Measurements from ENCODE around the gene TRPM8. TPM values are rescaled to one million over a fixed set of nuclear protein-coding genes. Genes with fewer than 3 reads are reported as not detected.

TRPM8 gene
- total RNA-seq, 4 donors from 2014 or later = 0.35 TPM; not detected in 3

GRCh38 chr2:233980955-233981561, 63.9 kb downstream of the TRPM8 start:
- Histone ChIP-seq H3K4me3 (no peak overlapping the region), H3K36me3 (no peaks in the 10 kb centered on the region), H3K9me3 (no peaks in the 10 kb centered on the region), H3K27ac (no peak overlapping the region), H3K4me1 (no peaks in the 10 kb centered on the region), H3K27me3 (no peaks in the 10 kb centered on the region)
- intact Hi-C loops (cut with DNase I; ENCODE audit: low total_unique reads) = no loop called here
- no peak for DNase-seq
- TF ChIP-seq POLR2A (IDR thresholded peaks at IDR 0.05) (no peak), CTCF (IDR thresholded peaks at IDR 0.05) (no peak)

- Histone ChIP-seq H3K36me3 (no peaks in the 10 kb centered on the region), H3K4me1 (no peaks in the 10 kb centered on the region), H3K27ac (no peak overlapping the region), H3K4me3 (no peak overlapping the region), H3K27me3 (no peaks in the 10 kb centered on the region), H3K9me3 (no peaks in the 10 kb centered on the region)
- intact Hi-C loops (cut with DNase I; ENCODE audit: low total_unique reads) = no loop called here
- no peak for TF ChIP-seq POLR2A (IDR thresholded peaks at IDR 0.05)
- TF ChIP-seq CTCF (IDR thresholded peaks at IDR 0.05) = no peak
- DNase-seq = no peak
Observed at GRCh38 chr2:233981574-233982420, 64.6 kb downstream of the TRPM8 start.

GRCh38 chr2:233982421-233983121, 65.4 kb downstream of the TRPM8 start:
- no peaks in the 10 kb centered on the region for H3K9me3 ChIP-seq
- no peaks in the 10 kb centered on the region for H3K27me3 ChIP-seq
- no peaks in the 10 kb centered on the region for H3K4me1 ChIP-seq
- TF ChIP-seq POLR2A (IDR thresholded peaks at IDR 0.05) = no peak
- no peak for TF ChIP-seq CTCF (IDR thresholded peaks at IDR 0.05)
- intact Hi-C loops (cut with DNase I; ENCODE audit: low total_unique reads) = no loop called here
- DNase-seq = no peak
- no peak overlapping the region for H3K4me3 ChIP-seq
- no peak overlapping the region for H3K27ac ChIP-seq
- no peaks in the 10 kb centered on the region for H3K36me3 ChIP-seq

GRCh38 chr2:233983445-233983844, 66.3 kb downstream of the TRPM8 start:
- DNase-seq = no peak
- no peaks in the 10 kb centered on the region for H3K4me1 ChIP-seq
- H3K4me3 ChIP-seq = no peak overlapping the region
- TF ChIP-seq CTCF (IDR thresholded peaks at IDR 0.05) (no peak), POLR2A (IDR thresholded peaks at IDR 0.05) (no peak)
- H3K27me3 ChIP-seq = no peaks in the 10 kb centered on the region
- H3K27ac ChIP-seq = no peak overlapping the region
- intact Hi-C loops (cut with DNase I; ENCODE audit: low total_unique reads) = no loop called here
- no peaks in the 10 kb centered on the region for H3K36me3 ChIP-seq
- no peaks in the 10 kb centered on the region for H3K9me3 ChIP-seq

GRCh38 chr2:233988581-233988980, 71.4 kb downstream of the TRPM8 start:
- intact Hi-C loops (cut with DNase I; ENCODE audit: low total_unique reads) = no loop called here
- Histone ChIP-seq H3K4me3 (no peak overlapping the region), H3K9me3 (no peaks in the 10 kb centered on the region), H3K27me3 (no peaks in the 10 kb centered on the region), H3K4me1 (no peaks in the 10 kb centered on the region), H3K36me3 (no peaks in the 10 kb centered on the region), H3K27ac (no peak overlapping the region)
- no peak for TF ChIP-seq POLR2A (IDR thresholded peaks at IDR 0.05)
- TF ChIP-seq CTCF (IDR thresholded peaks at IDR 0.05) = no peak
- DNase-seq = no peak

Data from uterus (tissue), 4 donors.